HEK293T (cell line): ENCODE measurements around the gene NEK4.

Experiments
- ARNT ChIP-seq: fragments of 450-650 bp; IDR thresholded peaks from 2 replicates; pipeline ENCODE4 v1.6.1; 2017; ENCODE audit warnings: mild to moderate bottlenecking
- BHLHE40 ChIP-seq: fragments of 450-650 bp; IDR thresholded peaks from 2 replicates; pipeline ENCODE4 v1.6.1; 2016; ENCODE audit warnings: mild to moderate bottlenecking, moderate library complexity, borderline replicate concordance
- CTBP1 ChIP-seq: fragments of 450-650 bp; IDR thresholded peaks from 2 replicates; pipeline ENCODE4 v1.6.1; 2016; ENCODE audit warnings: borderline replicate concordance
- ELF4 ChIP-seq: fragments of 450-650 bp; IDR thresholded peaks from 2 replicates; pipeline ENCODE4 v1.6.1; 2017; ENCODE audit warnings: antibody characterized with exemption
- FOXA1 ChIP-seq: fragments of 450-650 bp; IDR thresholded peaks from 2 replicates; pipeline ENCODE4 v1.6.1; 2016; ENCODE audit warnings: mild to moderate bottlenecking
- FOXM1 ChIP-seq: fragments of 450-650 bp; IDR thresholded peaks from 2 replicates; pipeline ENCODE4 v1.6.1; 2017; ENCODE audit warnings: mild to moderate bottlenecking, borderline replicate concordance
- HDGF ChIP-seq: fragments of 450-650 bp; IDR thresholded peaks from 2 replicates; pipeline ENCODE4 v1.6.1; 2017; ENCODE audit warnings: antibody characterized with exemption, borderline replicate concordance
- L3MBTL2 ChIP-seq: fragments of 450-650 bp; conservative IDR thresholded peaks from 2 replicates; pipeline ENCODE4 v1.6.1; 2016; ENCODE audit warnings: mild to moderate bottlenecking
- LEF1 ChIP-seq: fragments of 450-650 bp; IDR thresholded peaks from 2 replicates; pipeline ENCODE4 v1.6.1; 2017; ENCODE audit warnings: mild to moderate bottlenecking, borderline replicate concordance
- NFRKB ChIP-seq: fragments of 450-650 bp; IDR thresholded peaks from 2 replicates; pipeline ENCODE4 v1.6.1; 2016; ENCODE audit warnings: mild to moderate bottlenecking, moderate library complexity
- SP1 ChIP-seq: fragments of 450-650 bp; IDR thresholded peaks from 2 replicates; pipeline ENCODE4 v1.6.1; 2017
- SUZ12 ChIP-seq: fragments of 450-650 bp; IDR thresholded peaks from 2 replicates; pipeline ENCODE4 v1.6.1; 2016; ENCODE audit warnings: mild to moderate bottlenecking
- ZNF384 ChIP-seq: fragments of 450-650 bp; IDR thresholded peaks from 2 replicates; pipeline ENCODE4 v1.6.1; 2016
- TF ChIP-seq, protein P1 (sequence below): fragments of 450-650 bp; IDR thresholded peaks from 2 replicates; pipeline ENCODE4 v1.6.1; 2016

DNA sequence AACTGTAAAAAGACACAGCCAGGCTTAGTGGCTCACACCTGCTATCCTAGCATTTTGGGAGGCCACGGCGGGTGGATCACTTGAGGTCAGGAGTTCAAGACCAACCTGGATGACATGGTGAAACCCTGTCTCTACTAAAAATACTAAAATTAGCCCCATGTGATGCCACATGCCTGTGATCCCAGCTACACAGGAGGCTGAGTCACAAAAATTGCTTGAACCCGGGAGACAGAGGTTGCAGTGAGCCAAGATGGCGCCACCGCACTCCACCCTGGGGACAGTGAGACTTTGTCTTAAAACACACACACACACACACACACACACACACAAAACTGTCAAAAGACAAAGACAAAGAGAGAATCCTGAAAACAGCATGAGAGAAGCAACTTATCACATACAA lies 46.8 kb downstream of the NEK4 start:
- no peak for TF ChIP-seq SUZ12
- no peak for TF ChIP-seq FOXM1
- TF ChIP-seq LEF1: no peak
- TF ChIP-seq ELF4: no peak
- TF ChIP-seq, protein P1, sequence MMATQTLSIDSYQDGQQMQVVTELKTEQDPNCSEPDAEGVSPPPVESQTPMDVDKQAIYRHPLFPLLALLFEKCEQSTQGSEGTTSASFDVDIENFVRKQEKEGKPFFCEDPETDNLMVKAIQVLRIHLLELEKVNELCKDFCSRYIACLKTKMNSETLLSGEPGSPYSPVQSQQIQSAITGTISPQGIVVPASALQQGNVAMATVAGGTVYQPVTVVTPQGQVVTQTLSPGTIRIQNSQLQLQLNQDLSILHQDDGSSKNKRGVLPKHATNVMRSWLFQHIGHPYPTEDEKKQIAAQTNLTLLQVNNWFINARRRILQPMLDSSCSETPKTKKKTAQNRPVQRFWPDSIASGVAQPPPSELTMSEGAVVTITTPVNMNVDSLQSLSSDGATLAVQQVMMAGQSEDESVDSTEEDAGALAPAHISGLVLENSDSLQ: no peak
- no peak for TF ChIP-seq NFRKB
- TF ChIP-seq ZNF384: no peak
- no peak for TF ChIP-seq BHLHE40
- TF ChIP-seq SP1: no peak
- TF ChIP-seq CTBP1: no peak
- no peak for TF ChIP-seq ARNT
- no peak for TF ChIP-seq L3MBTL2
- TF ChIP-seq HDGF: no peak
- no peak for TF ChIP-seq FOXA1
